IPS-NIHi7 (cell line): ENCODE results near the gene RNF4.
"Not testable (repeated sequence)": the region's sequence is repeated elsewhere in the genome, so short reads cannot be mapped to it uniquely, and the experiment has no call there.

Source experiments
- DNase-seq: peaks from one replicate; pipeline ENCODE4 v3.0.0; 2012; ENCODE audit warnings: mixed read lengths; ENCODE audit errors: extremely low spot score

RNF4 gene

DNA sequence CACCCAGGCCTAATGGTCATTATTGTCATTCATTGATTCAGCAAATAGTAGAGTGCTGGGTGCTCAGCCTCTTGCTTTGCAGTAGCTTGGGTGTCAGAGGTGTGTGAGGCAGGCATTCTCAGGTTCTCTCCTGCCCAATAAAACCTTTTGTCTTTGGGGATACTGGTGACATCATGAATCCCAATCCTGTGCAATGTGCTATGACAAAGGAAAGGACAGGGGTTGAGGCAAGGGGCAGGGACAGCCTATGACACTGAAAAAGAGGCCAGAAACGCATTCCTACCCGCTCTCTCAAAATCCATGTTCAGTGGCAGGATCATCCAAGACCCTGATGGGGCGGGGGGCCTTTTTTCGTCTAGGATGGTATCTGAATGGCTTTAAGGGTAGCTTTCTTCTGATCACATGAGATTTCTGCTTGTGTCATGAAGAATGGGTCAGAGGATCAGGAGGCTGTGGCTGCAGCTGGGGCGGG is 66.0 kb downstream of the RNF4 start:
- DNase-seq: peak; percentile 8

GRCh38 chr4:2535376-2536192 is 66.7 kb downstream of the RNF4 start:
- DNase-seq: peak; percentile 39

DNA sequence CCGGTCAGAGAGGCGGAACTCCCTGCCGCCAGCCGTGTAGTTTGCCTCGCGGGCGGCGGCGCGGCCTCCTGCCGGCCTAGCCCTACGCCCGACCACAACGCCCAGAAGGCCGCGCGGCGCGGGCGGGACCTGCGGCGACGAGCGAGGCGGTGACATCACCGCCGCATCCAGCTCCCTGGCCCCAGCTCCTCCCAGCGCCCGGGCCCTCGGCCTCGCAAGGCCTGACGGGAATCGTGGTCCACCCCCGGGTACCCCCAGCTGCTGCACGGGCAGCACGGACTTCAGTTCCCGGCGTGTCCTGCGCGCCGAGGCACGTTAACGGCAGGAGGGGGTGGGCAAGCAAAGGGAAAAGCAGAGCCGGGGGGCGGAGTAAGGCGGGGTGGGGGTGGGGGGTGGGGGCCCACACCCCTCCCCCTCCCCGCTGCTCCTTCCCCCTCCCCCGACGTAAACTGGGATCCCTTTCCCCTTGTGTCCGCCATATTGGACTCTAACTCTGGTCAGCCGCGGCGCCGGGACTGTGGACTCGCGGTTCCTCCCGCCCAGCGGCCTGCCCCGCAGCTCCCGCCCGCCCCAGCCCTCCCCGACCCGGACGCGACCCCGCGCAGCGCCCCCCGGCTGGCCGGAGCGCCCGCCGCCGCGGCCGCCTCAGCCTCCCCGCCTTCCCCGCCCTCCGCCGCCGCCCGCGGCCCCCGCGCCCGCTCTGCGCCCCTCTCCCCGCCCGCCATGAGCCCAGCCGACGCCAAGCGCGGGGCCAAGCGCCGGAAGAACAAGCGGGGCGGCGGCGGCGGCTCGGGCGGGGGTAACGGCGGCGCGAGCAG is 67.5 kb downstream of the RNF4 start, which contains the start of gene FAM193A:
Gene FAM193A (plus strand): TSS at position 455 of the 818 bp plus-strand sequence. CDS start 269 bp downstream, at position 724.
- DNase-seq: peak; percentile 95

- peak; percentile 22 for DNase-seq
Observed at GRCh38 chr4:2537011-2537830, 68.3 kb downstream of the RNF4 start.

GRCh38 chr4:2543580-2544191 is 74.8 kb downstream of the RNF4 start:
- DNase-seq: not testable (repeated sequence)

DNA sequence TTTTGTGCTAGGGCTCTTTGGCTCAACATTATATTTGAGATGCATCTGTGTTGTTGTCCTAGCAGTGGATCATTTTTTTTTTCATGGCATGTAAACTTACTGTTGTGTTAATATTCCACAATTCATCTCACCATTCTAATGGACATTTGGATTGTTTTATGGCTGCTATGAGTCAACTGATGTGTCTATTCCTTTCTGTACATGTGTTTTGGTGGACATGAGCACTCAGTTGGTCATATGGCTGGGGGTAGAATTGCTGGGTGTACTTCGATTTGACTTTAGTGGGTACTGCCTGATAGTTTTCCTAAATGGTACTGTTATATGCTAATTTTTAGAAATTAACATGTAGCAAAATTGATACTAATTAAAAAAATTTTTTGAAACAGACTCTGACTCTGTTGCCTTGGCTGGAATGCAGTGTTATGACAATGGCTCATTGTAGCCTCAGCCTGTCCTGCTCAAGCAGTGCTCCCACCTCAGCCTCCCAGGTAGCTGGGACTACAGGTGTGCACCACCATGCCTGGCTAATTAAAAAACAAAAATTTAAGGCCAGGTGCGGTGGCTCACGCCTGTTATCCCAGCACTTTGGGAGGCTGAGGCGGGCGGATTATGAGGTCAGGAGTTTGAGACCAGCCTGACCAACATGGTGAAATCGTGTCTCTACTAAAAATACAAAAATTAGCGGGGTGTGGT is 76.6 kb downstream of the RNF4 start:
- DNase-seq: no peak

- no peak for DNase-seq
Observed at GRCh38 chr4:2546286-2546823, 77.4 kb downstream of the RNF4 start.

GRCh38 chr4:2546961-2547691 is 78.2 kb downstream of the RNF4 start:
- DNase-seq: not testable (repeated sequence)

DNA sequence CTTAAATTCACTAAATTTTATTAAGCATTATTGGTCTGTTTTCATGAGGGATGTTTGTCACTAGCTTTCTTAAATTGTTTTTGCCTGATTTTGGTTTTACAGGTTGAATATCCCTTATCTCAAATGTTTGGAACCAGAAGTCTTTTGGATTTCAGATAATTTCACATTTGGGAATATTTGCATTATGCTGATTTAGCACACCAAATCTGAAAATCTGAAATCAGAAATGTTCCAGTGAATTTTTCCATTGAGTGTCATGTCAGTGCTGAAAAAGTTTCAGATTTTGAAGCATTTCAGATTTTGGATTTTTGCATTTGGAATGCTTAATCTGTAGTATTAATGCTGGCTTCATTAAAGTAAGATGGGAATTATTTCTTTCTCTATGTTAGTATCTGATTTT is 82.2 kb downstream of the RNF4 start:
- no peak for DNase-seq

DNA sequence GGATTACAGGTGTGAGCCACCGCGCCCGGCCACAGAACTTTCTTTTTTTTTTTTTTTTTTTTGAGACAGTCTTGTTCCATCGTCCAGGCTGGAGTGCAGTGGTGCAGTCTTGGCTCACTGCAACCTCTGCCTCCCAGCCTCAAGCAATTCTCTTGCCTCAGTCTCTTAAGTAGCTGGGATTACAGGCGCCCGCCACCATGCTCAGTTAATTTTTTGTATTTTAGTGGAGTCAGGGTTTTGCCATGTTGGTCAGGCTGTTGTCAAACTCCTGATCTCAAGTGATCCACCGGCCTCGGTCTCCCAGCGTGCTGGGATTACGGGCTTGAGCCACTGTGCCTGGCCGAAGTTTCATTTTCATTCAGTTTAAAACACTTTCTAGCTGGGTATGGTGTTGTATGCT is 83.9 kb downstream of the RNF4 start:
- no peak for DNase-seq

DNA sequence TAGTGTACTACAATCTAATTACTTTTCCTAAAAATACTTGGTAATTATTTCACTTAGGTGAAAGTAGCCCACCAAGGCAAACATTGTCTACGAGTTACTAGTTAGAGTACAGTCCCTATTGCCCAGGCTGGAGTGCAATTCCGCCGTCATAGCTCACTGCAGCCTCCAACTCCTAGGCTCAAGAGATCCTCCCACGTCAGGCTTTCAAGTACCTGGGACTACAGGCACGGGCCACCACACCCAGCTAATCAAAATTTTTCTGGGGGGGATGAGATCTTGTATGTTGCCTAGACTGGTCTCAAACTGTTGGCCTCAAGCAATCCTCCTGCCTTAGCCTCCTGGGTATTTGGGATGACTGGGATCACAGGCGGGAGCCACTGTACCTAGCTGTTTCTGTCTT is 89.4 kb downstream of the RNF4 start:
- DNase-seq: no peak

DNA sequence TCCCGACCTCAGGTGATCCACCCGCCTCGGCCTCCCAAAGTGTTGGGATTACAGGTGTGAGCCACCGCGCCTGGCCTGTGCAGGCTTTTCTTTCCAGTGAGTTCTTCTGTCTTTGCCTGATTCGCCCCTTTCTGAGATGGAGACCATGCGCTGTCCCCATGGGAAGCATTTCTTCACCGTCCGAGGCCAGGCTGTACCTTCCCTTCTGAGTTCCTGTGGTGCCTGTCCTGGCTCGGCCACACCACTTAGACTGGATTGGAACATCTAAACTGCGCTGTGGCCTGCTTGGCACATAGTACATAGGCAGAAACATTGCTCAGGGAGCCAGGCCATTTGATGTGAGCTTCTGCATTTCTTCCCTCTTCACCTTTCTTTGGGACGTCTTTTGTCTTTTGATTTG is 91.3 kb downstream of the RNF4 start:
- no peak for DNase-seq
